CD4-positive, alpha-beta T cell treated with Interleukin-15 for 1 hour (primary cell): ENCODE results near the gene TFAM.
"Not testable (repeated sequence)": the region's sequence is repeated elsewhere in the genome, so short reads cannot be mapped to it uniquely, and the experiment has no call there.

ENCODE experiments used
- DNase-seq: peaks from one replicate; pipeline ENCODE4 v3.0.0-alpha.2; 2020

TFAM gene

GRCh38 chr10:58373442-58373827 lies 11.8 kb upstream of the TFAM start:
- DNase-seq, result no peak

DNA sequence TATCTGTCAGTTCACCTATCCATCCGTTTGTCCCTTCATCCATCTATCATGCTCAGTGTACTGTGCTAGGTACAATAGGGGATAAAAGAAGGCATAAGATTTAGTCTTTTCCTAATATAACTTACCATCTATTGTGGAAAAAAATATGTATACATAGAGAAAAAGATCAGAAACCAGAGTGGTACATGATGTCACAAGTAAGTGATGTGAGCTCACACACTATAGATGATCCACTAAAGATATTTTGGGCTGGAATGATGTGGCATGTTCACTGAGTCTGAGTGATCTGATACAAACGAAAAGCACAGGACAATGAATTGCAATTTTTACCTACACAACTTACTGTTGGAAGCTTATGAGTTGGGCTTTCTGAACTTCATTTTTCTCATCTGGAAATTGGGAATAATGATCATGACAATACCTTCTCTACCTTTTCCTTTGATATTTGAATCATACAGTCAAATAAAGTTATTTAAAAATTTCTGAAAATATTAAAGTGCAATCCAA lies 2.7 kb upstream of the TFAM start:
- DNase-seq, result no peak

DNA sequence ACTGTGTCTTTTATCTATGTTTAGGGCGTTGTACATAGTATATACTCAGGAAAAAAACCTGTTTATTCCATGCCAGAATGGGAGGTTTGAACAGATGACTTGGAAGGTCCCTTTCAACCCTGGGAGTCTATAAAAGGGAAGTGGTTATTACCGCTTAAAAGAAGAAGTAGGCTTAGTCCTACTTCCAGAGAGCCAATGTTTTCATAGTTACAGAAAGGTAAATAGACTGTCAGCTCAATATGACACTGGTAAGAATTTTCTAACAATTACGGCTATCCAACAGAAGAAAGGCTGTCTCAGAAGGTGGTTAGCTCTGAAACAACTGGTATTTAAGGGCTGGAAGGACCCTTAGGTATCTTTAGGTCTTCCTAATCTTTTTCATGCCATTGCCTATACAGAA lies 1.1 kb upstream of the TFAM start:
- no peak for DNase-seq

DNA sequence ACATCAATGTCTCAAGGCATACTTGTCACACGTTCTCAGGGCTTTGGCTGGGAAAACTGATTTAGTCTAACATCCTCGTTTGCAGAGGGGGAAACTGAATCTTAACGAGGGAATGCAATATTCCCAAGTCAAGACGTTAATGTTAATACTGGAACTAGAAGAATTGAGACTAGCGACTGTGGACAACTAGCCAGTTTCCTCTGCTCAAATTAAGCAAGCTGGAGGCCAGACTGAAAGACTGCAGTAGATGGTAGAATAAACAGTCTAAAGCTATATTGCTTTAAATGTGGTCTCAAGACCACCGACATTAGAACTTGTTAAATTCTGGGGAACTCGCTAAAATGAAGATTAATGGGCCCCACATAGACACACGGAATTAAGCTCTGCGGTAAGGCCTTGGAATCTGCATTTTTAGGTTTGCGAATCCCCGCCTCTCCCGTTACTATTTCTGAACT lies 639 bp upstream of the TFAM start:
- no peak for DNase-seq

- no peak for DNase-seq
These were observed 538 bp downstream of the TFAM start for GRCh38 chr10:58385784-58386112.

DNA sequence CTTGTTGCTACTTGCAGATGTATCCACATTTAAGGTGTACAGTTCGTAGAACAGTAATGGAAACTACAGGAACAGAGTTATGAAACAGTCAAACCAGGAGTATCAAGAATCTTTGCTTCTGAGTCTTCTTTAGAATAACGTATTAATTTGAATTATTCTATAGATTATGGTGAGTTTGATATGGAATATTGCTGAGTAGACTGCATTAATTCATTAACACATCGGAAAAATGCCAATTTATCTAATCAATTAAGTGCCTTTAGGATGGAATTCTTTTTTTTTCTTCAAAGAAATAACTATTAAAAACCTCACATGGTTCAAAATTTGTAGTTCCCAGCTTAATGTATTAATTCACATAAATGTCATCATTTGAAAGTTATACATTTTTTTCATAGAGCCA lies 3.8 kb downstream of the TFAM start:
- no peak for DNase-seq

- DNase-seq, result no peak
These were observed 8.1 kb downstream of the TFAM start for GRCh38 chr10:58393317-58393716.

DNA sequence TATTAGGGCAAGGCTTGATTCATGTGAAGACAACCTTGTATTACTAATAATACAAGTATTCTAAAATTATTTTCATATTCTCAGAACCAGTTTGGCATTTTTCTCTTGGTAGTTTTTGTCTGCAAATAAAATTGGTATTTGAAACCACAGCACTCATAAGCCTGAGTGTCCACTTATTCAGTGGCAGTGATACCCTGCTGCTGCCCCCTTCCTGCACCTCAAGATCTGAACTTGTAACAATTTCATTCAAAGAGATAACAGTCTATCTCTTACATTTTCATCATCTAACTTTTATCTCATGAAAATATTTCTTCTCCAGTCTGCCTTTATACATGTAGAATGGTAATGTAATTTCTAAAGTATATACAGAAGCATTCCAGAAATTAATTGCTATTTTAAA lies 9.3 kb downstream of the TFAM start:
- no peak for DNase-seq

DNA sequence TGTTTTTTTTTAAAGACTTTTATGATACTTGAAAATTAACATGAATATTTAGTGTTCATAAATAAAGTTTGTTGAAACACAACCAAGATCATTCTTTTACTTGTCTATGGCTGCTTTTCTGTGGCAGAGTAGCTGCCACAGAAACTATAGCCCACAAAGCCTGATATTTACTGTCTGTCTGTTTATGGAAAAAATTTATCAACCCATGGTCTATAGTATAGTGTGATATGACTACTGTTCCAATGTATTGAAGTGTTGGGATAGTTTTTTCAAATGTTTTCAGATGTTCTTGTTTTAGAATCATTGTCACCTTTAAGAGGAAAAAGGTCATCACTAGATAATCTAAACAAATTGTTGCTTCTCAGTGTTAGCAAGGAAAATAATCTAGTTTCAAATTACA lies 10.8 kb downstream of the TFAM start:
- DNase-seq, result no peak

GRCh38 chr10:58397830-58398229 lies 12.6 kb downstream of the TFAM start:
- no peak for DNase-seq

DNA sequence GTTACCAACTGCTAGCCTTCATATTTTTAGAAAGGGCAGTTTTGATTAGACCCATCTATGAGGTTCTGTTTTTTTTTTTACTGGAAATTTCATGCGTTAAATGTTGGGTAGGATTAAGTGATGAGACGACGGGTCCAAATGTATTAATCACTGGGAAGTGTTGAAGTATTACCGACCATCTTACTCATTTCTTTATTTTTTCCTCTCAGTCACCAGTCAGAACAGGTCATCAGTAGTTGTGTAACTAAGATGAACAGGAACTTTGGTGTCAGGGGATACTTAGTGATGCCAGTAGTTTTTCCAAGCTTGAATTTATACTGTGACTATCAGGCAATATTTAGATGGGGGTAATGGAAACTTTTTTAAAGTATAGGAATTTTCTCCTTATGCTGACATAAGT lies 14.2 kb downstream of the TFAM start:
- DNase-seq, result no peak

GRCh38 chr10:58400609-58401008 lies 15.4 kb downstream of the TFAM start:
- DNase-seq, result no peak

DNA sequence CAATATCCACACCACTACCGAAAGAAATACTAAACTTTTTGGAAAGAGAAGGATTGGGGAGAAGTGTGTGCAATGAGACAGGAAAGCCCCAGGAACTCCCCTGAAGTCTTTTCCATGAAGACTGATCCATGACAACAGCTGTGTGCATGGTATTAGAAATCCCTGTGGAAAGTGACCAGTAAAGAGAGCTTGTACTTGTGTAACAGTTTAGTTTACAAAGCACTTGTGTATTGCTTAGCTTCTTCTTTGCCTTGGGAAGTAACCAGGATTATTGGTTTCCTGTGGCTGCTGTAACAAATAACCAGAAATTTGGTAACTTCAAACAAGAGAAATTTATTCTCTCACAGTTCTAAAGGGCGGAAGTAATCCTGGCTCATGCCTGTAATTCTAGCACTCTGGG lies 18.8 kb downstream of the TFAM start:
- DNase-seq, result no peak

- DNase-seq, result no peak
These were observed 24.9 kb downstream of the TFAM start for GRCh38 chr10:58409956-58410610.

DNA sequence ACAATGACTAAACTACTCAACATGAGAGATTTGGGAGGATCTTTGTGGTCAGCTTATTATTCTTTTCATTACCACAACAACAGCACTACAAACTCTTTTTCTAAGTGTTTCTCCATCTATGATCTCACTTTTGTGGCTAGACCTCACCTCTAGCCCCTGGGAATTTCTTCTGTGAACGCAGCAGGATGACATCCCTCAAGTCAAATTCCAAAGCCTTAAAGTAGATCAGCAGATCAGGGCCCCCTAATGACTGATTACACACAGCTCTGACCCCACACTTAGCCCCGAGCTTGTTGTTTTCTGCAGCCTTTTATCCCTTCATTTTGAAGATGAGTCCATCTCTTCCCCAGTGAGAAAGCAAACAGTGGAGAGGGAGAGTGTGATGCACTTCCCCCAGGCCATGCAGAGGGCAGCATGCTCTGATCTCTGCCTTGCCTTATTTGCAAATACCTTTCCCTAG lies 27.3 kb downstream of the TFAM start:
- DNase-seq, result no peak

DNA sequence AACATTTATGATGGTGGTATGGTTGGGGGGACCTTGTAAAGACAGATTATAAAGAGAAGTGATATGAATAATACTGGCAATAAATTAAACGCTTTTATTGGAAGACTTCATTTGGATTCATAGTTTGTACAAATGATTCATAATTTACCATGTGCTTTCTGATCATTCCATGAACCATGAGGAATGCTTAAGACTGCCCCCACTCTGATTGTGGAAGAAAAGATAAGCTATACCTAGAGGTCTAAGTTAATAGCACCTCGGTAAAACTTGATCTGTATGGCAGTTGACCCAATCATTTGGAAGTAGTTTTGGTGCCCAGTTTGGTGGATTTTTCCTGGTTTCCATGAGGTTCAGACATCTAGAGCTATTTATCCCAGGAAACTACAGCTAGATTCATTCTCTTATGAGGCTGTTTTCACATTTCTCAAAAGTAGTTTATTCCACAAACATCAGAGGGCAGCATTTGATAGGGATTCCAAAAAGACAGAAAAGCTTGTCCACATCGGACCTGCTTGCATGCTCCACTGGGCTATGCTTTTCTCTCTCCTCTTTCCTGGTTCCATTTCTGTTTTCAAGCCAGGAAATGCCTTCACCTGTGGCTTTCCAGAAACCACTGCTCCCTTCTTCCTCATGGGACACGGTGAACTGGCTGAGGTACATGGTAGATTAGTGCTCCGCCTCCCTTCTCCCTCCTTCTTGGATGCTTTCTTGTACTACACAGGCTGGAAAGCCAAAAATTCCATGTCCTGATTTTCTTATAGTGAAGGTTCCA lies 29.2 kb downstream of the TFAM start:
- DNase-seq, result no peak

DNA sequence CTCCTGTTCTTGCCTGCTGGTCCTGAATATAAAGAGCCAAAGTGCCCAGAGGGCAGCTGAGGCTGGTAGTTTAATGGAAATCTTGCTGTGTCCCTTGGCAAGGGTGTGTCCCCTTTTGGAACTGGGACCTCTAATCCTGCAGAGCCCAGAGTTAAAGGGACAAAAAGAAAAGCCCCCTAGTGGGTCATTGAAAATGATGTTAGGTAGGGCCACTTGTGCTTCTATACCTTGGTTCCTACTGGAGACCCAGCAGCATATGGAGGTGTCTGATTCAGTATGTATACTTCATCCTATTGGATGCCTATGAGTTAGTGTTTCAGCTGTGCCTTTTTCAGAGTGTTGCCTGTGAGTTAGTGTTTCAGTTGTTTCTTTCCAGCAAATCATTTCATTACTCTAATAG lies 30.5 kb downstream of the TFAM start:
- no peak for DNase-seq

DNA sequence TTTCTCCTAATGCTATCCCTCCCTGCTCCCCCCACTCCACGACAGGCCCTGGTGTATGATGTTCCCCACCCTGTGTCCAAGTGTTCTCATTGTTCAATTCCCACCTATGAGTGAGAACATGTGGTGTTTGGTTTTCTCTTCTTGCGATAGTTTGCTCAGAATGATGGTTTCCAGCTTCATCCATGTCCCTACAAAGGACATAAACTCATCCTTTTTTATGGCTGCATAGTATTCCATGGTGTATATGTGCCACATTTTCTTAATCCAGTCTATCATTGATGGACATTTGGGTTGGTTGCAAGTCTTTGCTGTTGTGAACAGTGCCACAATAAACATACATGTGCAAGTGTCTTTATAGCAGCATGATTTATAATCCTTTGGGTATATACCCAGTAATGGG lies 32.7 kb downstream of the TFAM start:
- not testable (repeated sequence) for DNase-seq

GRCh38 chr10:58424176-58424575 lies 39.0 kb downstream of the TFAM start:
- no peak for DNase-seq

- not testable (repeated sequence) for DNase-seq
These were observed 43.2 kb downstream of the TFAM start for GRCh38 chr10:58428436-58428835.

DNA sequence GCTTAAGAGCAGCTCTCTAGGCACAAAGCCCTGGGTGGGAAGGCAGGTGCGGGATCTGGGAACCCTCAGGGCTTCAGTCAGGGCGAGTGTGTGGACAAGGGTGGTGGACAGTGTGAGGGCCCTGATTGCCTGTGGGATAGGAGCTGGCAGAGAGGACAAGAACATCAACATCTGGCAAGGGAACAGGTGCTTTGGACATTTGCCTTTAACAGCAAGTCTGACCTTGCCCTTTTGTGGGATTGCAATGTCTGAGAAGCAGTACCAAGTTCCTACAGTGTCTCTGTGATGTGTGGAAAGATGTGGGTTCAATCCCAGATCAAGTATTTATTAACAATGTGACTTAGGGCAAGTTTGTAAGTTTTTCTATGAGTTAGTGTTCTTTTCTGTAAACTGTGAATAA lies 46.7 kb downstream of the TFAM start:
- DNase-seq, result no peak

DNA sequence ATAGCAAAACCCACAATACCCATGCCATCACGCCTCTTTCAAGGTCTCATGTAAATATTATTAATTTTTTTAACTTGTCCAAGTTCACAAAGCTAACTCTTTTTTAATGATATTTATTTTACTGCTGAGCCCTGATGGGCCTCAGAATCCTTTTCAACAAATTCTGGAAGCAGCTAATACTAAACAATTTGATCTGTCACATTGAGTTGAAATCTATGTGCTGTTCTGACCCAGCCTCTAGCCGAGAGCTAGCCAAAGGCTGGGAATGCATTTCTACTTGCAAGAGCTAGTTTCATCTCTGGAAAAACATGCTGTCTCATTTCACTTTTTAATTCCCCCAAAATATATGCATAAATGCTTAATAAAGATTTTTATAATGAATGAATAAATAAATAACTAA lies 47.9 kb downstream of the TFAM start:
- DNase-seq, result no peak

DNA sequence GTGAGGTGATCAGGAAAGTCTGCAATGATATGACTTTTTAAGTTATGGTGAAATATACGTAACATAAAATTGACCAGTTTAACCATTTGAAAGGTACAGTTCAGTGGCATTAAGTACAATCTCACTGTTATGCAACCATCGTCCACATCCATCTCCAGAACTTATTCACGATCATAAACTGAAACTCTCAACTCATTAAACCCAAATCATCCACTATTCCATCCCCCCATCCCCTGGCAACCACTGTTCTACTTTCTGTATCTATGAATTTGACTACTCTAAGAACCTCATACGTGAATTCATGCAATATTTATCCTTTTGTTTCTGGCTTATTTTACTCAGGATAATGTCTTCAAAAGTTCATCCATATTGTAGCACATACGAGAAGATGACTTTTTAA lies 48.4 kb downstream of the TFAM start:
- no peak for DNase-seq

DNA sequence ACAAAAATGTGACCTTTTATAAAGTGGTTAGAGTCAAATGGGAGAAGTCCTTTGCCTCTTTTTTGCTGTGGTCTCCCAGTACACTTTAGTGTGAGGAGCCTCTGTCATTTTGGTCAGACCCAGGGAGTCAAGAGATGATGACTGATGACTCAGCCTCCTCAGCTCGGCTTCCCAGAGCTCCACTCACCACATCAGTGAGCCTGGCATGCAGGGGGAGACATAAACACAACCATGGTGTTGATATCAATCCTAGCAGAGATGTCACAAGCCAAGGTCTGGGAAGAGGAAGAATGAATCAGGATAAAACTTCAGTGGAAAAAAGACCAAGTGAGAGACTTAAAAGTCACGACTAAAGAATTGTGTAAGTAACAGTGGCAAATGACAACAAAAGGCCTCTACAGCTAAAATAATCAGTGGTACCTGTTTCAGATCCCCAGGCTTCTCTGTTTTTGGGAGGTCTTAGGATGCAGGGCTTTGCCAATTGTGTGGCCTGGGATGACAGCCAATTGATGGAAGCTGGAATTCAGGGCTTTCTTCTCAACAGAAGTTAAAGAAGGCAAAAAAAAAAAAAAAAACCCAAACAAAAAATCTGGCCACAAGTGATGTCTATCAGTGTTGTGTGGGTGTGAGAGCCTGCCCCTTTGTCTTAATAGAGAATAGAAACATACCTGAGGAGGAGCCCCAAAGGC lies 50.2 kb downstream of the TFAM start:
- no peak for DNase-seq
